Upper lobe of right lung (tissue), 1 donor: ENCODE data around the gene LHX4. TPM values are rescaled to one million over a fixed set of nuclear protein-coding genes. Genes with fewer than 3 reads are reported as not detected.

Experiments
- ATAC-seq: fragments of 200-7000 bp; cut with Tn5 transposase; one replicate; pipeline ENCODE4 v1.9.1; 2020; ENCODE audit warnings: mild to moderate bottlenecking, moderate library complexity
- DNase-seq: peaks from one replicate; pipeline ENCODE4 v3.0.0-alpha.2; 2020
- H3K27ac ChIP-seq: fragments of 200-600 bp; one replicate; pipeline ENCODE4 v1.8.0; 2022
- H3K27me3 ChIP-seq: fragments of 200-600 bp; one replicate; pipeline ENCODE4 v1.8.0; 2022; ENCODE audit warnings: mild to moderate bottlenecking
- H3K36me3 ChIP-seq: fragments of 200-600 bp; one replicate; pipeline ENCODE4 v1.8.0; 2022
- H3K4me1 ChIP-seq: fragments of 200-600 bp; one replicate; pipeline ENCODE4 v1.8.0; 2022
- H3K4me3 ChIP-seq: fragments of 200-600 bp; one replicate; pipeline ENCODE4 v1.8.0; 2022; ENCODE audit warnings: mild to moderate bottlenecking
- H3K9me3 ChIP-seq: fragments of 200-600 bp; one replicate; pipeline ENCODE4 v1.8.0; 2022
- CTCF ChIP-seq: fragments of 200-600 bp; IDR thresholded peaks from one replicate; pipeline ENCODE4 v1.8.0; 2022; ENCODE audit warnings: antibody characterized with exemption
- intact Hi-C: fragments of 100-400 bp; cut with DNase I; formaldehyde crosslinking; loops from one replicate; pipeline ENCODE4 v1.11.0; 2022
- total RNA-seq: library from RNA; stranded (reverse); fragmentation: NEBNext Ultra II Directional; extraction: Animal tissue kit (Norgen Biotek cat#: 25700); gene quantifications from one replicate; pipeline ENCODE4 v1.2.1, GENCODE V29; 2021
- donor health status: DM: no; HTN: yes; CAD: no; lungs with severe emphysema.

LHX4 gene
- total RNA-seq, 1 donor from 2014 or later = not detected

GRCh38 chr1:180288940-180289339, 58.9 kb downstream of the LHX4 start:
- Histone ChIP-seq H3K9me3 (no peaks in the 10 kb centered on the region), H3K27ac (no peak overlapping the region), H3K4me3 (no peak overlapping the region), H3K27me3 (no peaks in the 10 kb centered on the region), H3K4me1 (no peaks in the 10 kb centered on the region), H3K36me3 (no peaks in the 10 kb centered on the region)
- no peak for TF ChIP-seq CTCF
- no peak for DNase-seq
- intact Hi-C loops = no loop called here
- no peak for ATAC-seq

GRCh38 chr1:180290265-180291001, 60.4 kb downstream of the LHX4 start:
- Histone ChIP-seq H3K4me1 (no peaks in the 10 kb centered on the region), H3K27ac (no peak overlapping the region), H3K36me3 (no peaks in the 10 kb centered on the region), H3K27me3 (no peaks in the 10 kb centered on the region), H3K9me3 (no peaks in the 10 kb centered on the region), H3K4me3 (no peak overlapping the region)
- TF ChIP-seq CTCF = no peak
- ATAC-seq (no peak), DNase-seq (no peak)
- intact Hi-C loops = no loop called here

GRCh38 chr1:180291004-180291403, 60.9 kb downstream of the LHX4 start:
- Histone ChIP-seq H3K4me3 (no peak overlapping the region), H3K27me3 (no peaks in the 10 kb centered on the region), H3K36me3 (no peaks in the 10 kb centered on the region), H3K4me1 (no peaks in the 10 kb centered on the region), H3K27ac (no peak overlapping the region), H3K9me3 (no peaks in the 10 kb centered on the region)
- DNase-seq (no peak), ATAC-seq (no peak)
- TF ChIP-seq CTCF = no peak
- intact Hi-C loops = no loop called here

GRCh38 chr1:180294711-180295110, 64.6 kb downstream of the LHX4 start:
- intact Hi-C loops = no loop called here
- Histone ChIP-seq H3K9me3 (no peaks in the 10 kb centered on the region), H3K4me1 (no peaks in the 10 kb centered on the region), H3K4me3 (no peak overlapping the region), H3K27me3 (no peaks in the 10 kb centered on the region), H3K27ac (no peak overlapping the region), H3K36me3 (no peaks in the 10 kb centered on the region)
- no peak for TF ChIP-seq CTCF
- ATAC-seq (no peak), DNase-seq (no peak)

- no peak overlapping the region for H3K27ac ChIP-seq
- no peaks in the 10 kb centered on the region for H3K9me3 ChIP-seq
- intact Hi-C loops = no loop called here
- no peak for DNase-seq
- TF ChIP-seq CTCF = no peak
- H3K36me3 ChIP-seq = no peaks in the 10 kb centered on the region
- H3K27me3 ChIP-seq = no peaks in the 10 kb centered on the region
- no peaks in the 10 kb centered on the region for H3K4me1 ChIP-seq
- no peak overlapping the region for H3K4me3 ChIP-seq
- no peak for ATAC-seq
These were observed 65.9 kb downstream of the LHX4 start for GRCh38 chr1:180295999-180296398.
